K562 (cell line): Measurements from ENCODE around the gene SH3BGR. TPM values are rescaled to one million over a fixed set of nuclear protein-coding genes. Genes with fewer than 3 reads are reported as not detected.

Experiments used
- BHLHE40 ChIP-seq: IDR thresholded peaks from 2 replicates; pipeline ENCODE4 v1.6.1; 2011; ENCODE audit warnings: low read length, improper control_type of control experiment
- EP400 ChIP-seq: fragments of 450-650 bp; IDR thresholded peaks from 2 replicates; pipeline ENCODE4 v1.6.1; 2017; ENCODE audit warnings: antibody characterized with exemption, mild to moderate bottlenecking, moderate library complexity
- PHF20 ChIP-seq: fragments of 450-650 bp; IDR thresholded peaks from 2 replicates; pipeline ENCODE4 v1.6.1; 2018; ENCODE audit not compliant: partially characterized antibody
- PYGO2 ChIP-seq: fragments of 450-650 bp; IDR thresholded peaks from 2 replicates; pipeline ENCODE4 v1.6.1; 2016; ENCODE audit warnings: mild to moderate bottlenecking, missing genetic modification characterization, moderate library complexity, missing compliant biosample characterization
- RUNX1 ChIP-seq: sonication (generic); IDR thresholded peaks from 2 replicates; pipeline ENCODE4 v1.6.1; 2016; ENCODE audit warnings: antibody characterized with exemption, low read depth
- ZC3H4 ChIP-seq: sonication (generic); formaldehyde crosslinking; IDR thresholded peaks from 2 replicates; pipeline ENCODE4 v1.9.0; 2021; ENCODE audit warnings: missing genetic modification reagents, borderline replicate concordance
- polyA plus RNA-seq, 8 experiments: library from polyadenylated mRNA; depleted of rRNA in 4 of 8; stranded (reverse) in 5 of 8; unstranded in 3 of 8; fragments of >200 nt; fragmentation: Nextera tagmentation in 2 of 8; fragmentation: Illumina TruSeq in 1 of 8; extraction: Ambion mirVana in 2 of 8; extraction: Trizol in 1 of 8; gene quantifications; 2 replicates each; pipeline versions ENCODE4 v1.2.1 to v1.2.3, GENCODE V29; 2011 to 2014; ENCODE audit warnings: inconsistent platforms in 1 of 8, missing spikeins in 1 of 8
- total RNA-seq, 7 experiments: library from RNA; depleted of rRNA in 6 of 7; stranded (reverse); fragments of >200 nt in 6 of 7; fragmentation: Illumina TruSeq in 2 of 7; extraction: Trizol in 2 of 7; gene quantifications; 2 replicates each; pipeline versions ENCODE4 v1.2.1 to v1.2.3, GENCODE V29; 2011 to 2021; ENCODE audit warnings: low replicate concordance in 1 of 7
- TF ChIP-seq, protein P1 (sequence below): fragments of 250-450 bp; sonication (Bioruptor Pico); IDR thresholded peaks from 2 replicates; pipeline ENCODE4 v1.8.0; 2022; ENCODE audit warnings: inconsistent platforms, mild to moderate bottlenecking, moderate library complexity, borderline replicate concordance
- TF ChIP-seq, protein P2 (sequence below): fragments of 250-450 bp; sonication (Bioruptor Pico); IDR thresholded peaks from 2 replicates; pipeline ENCODE4 v1.5.0; 2021; ENCODE audit warnings: mild to moderate bottlenecking, moderate library complexity

SH3BGR gene
- total and polyA plus RNA-seq, 9 of the 15 experiments (the other 6 are each of a cell fraction or from before 2014, with no cell fraction given): 6.6 to 42.9 (median 25.6) TPM

DNA sequence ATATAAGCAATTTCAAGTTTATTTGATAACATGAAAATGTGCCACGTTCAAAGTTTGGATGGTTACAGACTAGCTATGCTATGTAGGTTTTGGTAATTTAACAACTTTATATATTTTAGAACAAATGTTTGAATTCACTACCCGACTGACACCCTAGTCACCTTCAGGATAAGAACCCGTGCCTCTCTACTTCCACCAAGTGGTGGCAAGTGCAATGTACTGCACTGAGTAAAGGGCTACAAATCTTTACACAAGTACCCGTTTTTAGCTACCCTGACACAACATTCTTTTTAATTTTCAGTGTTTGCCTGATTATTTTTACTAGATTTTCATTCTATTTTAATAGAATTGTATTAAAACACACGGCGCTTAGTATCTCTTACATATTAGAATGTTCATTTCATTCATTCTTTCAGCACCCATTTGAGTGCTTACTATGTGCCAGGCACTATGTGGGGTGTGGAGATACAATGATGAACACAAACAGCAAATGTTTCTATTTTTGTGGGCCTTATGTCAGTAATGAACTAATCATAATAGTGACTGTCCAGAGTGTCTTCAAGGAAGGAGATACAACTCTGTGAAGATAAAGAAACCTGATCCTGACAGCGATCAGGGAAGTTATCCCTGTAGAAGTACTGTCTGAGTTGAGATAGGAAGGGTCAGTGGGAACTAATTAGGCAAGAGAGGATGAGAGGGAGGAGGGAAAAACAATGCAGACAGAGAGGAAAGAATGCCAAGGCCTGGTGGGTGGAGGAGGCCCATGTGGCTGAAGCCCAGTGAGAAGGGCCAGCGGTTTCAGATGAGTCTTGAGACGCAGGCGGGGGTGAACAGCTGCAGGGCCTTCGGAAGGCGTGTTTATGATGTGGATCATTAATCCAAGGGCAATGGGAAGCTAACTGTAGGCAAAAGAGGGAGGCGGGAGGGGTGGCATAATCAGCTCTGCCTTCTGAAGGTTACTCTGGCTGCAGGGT, 10.0 kb upstream of the SH3BGR start (continued):
- no peak for TF ChIP-seq PYGO2 (tag)
- TF ChIP-seq, protein P1, sequence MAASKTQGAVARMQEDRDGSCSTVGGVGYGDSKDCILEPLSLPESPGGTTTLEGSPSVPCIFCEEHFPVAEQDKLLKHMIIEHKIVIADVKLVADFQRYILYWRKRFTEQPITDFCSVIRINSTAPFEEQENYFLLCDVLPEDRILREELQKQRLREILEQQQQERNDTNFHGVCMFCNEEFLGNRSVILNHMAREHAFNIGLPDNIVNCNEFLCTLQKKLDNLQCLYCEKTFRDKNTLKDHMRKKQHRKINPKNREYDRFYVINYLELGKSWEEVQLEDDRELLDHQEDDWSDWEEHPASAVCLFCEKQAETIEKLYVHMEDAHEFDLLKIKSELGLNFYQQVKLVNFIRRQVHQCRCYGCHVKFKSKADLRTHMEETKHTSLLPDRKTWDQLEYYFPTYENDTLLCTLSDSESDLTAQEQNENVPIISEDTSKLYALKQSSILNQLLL (CRISPR knock-in tag): no peak
- peak; percentile 25; the same call in 1 of the 2 replicates for TF ChIP-seq BHLHE40
- no peak for TF ChIP-seq PHF20
- TF ChIP-seq RUNX1: no peak
- TF ChIP-seq EP400: peak; percentile 33; the same call in 1 of the 2 replicates
- TF ChIP-seq ZC3H4: no peak
- TF ChIP-seq, protein P2, sequence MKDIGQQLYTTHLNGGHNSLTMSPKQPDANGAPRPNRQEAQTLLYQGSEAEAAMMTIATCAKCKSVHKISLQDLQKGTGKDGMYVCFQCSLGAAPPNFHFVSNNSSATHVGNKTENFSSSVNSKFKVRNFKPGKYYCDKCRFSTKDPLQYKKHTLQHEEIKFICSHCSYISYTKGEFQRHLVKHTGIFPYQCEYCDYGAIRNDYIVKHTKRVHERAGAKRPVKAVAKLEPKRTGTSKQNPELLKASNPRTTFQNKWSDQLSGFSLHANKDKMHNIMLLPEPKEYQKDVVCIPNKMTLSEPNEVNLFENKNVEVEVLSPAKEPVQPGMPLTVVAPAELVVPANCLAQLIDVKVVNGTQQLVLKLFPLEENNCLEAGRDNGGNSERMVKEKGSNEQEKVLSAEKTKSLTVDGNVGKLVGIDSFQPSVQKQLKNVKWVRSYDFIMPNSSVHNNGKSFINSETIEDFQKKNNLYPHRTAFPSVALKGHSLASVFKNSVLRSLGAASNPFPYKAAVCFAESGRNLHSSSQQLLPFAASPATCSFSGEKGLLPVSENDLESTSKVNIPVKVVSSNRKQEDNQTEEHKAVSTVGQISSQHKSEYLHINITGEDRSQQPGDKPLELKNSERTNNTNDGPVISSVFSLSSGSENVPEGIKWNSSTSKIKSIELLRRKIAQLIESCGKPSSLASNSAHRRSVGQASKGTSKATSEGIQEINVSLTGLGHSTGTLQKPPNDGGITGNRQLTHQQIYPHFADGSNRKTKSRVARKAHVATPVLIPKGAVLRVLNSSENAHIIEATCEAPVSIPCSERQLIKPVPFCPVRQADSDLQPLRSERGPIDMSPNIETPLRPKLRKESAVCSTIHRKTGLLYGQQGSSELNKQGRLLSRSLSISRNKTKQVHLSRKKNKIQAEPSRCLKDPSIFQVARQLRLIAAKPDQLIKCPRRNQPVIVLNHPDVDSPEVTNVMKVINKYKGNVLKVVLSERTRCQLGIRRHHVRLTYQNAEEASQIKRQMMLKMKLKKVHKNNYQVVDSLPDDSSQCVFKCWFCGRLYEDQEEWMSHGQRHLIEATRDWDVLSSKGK: peak; percentile 32; the same call in 1 of the 2 replicates
